ENCODE measurements around the gene CERS5.

Gene CERS5

GRCh38 chr12:50103767-50104321, 63.3 kb downstream of the CERS5 start, which contains the start of gene GPD1:
TSS of gene GPD1 (plus strand) at chr12:50104008. CDS start at chr12:50104051, 43 bp downstream.
- no peak within 1 kb of the TSS for H3K4me3 ChIP-seq (ENCODE audit: low read depth, low read length)
- DNase-seq (ENCODE audit: low read depth), result no peak
- TF ChIP-seq, protein P1, sequence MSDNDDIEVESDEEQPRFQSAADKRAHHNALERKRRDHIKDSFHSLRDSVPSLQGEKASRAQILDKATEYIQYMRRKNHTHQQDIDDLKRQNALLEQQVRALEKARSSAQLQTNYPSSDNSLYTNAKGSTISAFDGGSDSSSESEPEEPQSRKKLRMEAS (IDR thresholded peaks at IDR 0.05; ENCODE audit: low read depth, low read length), result no peak
- TF ChIP-seq, protein P2, sequence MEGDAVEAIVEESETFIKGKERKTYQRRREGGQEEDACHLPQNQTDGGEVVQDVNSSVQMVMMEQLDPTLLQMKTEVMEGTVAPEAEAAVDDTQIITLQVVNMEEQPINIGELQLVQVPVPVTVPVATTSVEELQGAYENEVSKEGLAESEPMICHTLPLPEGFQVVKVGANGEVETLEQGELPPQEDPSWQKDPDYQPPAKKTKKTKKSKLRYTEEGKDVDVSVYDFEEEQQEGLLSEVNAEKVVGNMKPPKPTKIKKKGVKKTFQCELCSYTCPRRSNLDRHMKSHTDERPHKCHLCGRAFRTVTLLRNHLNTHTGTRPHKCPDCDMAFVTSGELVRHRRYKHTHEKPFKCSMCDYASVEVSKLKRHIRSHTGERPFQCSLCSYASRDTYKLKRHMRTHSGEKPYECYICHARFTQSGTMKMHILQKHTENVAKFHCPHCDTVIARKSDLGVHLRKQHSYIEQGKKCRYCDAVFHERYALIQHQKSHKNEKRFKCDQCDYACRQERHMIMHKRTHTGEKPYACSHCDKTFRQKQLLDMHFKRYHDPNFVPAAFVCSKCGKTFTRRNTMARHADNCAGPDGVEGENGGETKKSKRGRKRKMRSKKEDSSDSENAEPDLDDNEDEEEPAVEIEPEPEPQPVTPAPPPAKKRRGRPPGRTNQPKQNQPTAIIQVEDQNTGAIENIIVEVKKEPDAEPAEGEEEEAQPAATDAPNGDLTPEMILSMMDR (IDR thresholded peaks at IDR 0.05; ENCODE audit: low read depth, low read length), result no peak
- TF ChIP-seq POLR2A (IDR thresholded peaks at IDR 0.05; ENCODE audit: extremely low read depth, insufficient read length), result no peak
- no peak for TF ChIP-seq MYC (IDR thresholded peaks at IDR 0.05; ENCODE audit: low read depth, low read length)

- no peak for TF ChIP-seq POLR2A (IDR thresholded peaks at IDR 0.05; ENCODE audit: extremely low read depth, insufficient read length)
- no peak for TF ChIP-seq MYC (IDR thresholded peaks at IDR 0.05; ENCODE audit: low read depth, low read length)
- DNase-seq (ENCODE audit: low read depth), result no peak
- H3K4me3 ChIP-seq (ENCODE audit: low read depth, low read length), result no peak overlapping the region
These were observed 63.8 kb downstream of the CERS5 start for GRCh38 chr12:50103351-50103750.

DNA sequence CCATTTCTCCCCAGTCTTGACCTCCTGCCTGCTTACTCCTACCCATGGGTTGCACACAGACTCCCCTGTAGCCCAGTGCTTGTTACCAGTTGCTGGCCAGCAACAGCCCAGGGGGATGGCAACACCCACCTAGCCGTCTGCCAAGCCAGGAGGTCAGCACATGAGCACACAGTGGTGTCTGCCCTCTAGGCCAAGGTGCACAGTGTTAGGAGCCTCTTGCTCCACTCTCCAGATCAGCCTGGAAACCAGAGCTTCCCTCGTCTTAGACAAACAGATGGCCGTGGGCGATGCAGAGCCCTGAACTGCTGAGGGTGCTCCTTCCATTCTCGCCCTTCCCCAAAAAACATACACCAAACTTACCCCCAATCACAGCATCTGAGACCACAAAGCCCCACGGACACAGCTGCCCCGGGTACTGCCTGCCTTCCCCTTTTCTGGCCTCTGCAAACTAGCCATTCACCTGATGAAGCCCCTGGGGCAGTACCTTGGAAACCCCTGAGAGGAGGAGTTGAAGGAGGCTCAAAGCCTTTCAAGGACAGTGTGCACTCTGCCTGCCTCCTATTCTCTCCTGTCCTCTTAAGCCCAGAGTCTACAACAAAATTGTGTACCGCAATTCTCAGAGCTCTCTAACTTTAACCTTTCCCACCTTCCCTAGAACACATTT, 64.4 kb downstream of the CERS5 start:
- TF ChIP-seq, protein P2 (IDR thresholded peaks at IDR 0.05; ENCODE audit: low read depth, low read length), result no peak
- TF ChIP-seq, protein P1 (IDR thresholded peaks at IDR 0.05; ENCODE audit: low read depth, low read length), result no peak
- no peak for TF ChIP-seq MYC (IDR thresholded peaks at IDR 0.05; ENCODE audit: low read depth, low read length)
- TF ChIP-seq POLR2A (IDR thresholded peaks at IDR 0.05; ENCODE audit: extremely low read depth, insufficient read length), result no peak
- DNase-seq (ENCODE audit: low read depth), result no peak
- H3K4me3 ChIP-seq (ENCODE audit: low read depth, low read length), result no peak overlapping the region

- DNase-seq (ENCODE audit: low read depth), result no peak
- H3K4me3 ChIP-seq (ENCODE audit: low read depth, low read length), result no peak overlapping the region
- TF ChIP-seq POLR2A (IDR thresholded peaks at IDR 0.05; ENCODE audit: extremely low read depth, insufficient read length) (no peak), MYC (IDR thresholded peaks at IDR 0.05; ENCODE audit: low read depth, low read length) (no peak)
- TF ChIP-seq, protein P2 (IDR thresholded peaks at IDR 0.05; ENCODE audit: low read depth, low read length), result no peak
- TF ChIP-seq, protein P1 (IDR thresholded peaks at IDR 0.05; ENCODE audit: low read depth, low read length), result no peak
These were observed 65.0 kb downstream of the CERS5 start for GRCh38 chr12:50102131-50102531.

DNA sequence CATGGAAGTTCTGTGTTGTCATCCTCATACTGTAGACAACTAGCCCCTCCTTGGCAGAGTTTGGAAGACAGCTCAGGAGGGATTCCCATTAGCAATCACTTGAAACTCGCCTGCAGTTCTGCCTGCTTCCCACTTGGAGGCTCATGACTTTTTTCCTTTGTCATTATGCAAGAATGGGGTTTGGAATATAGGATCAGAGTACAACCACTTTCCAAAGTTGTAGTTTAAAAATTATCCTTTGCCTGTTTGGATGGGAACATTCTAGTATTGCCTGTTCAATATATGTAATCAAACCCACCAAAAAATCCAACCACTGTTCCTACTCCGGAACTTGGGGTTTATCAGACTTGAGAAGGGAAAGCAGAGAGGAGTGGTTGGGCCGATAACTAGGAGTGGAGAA, 65.5 kb downstream of the CERS5 start:
- TF ChIP-seq, protein P2 (IDR thresholded peaks at IDR 0.05; ENCODE audit: low read depth, low read length), result peak; percentile 38
- TF ChIP-seq MYC (IDR thresholded peaks at IDR 0.05; ENCODE audit: low read depth, low read length), result no peak
- TF ChIP-seq, protein P1 (IDR thresholded peaks at IDR 0.05; ENCODE audit: low read depth, low read length), result no peak
- peak; percentile 30 for DNase-seq (ENCODE audit: low read depth)
- no peak overlapping the region for H3K4me3 ChIP-seq (ENCODE audit: low read depth, low read length)

DNA sequence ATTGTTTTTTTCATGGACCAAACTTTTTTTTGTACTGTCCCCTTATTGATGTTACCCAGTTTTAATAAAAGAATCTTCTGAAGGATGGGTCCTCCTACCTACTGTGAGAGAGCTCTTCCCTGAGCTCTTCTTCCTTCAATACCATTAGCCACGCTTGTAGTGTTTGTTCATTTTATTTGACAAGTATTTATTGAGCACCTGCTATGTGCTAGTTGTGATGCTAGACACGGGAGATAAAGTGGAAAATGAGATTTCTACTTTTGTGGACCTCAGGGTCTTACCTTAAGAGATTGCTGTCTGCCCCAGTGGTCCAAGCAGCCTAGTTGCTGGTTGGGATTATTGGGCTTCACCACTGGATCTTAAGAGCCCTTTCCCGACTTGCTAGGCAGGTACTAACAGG, 66.6 kb downstream of the CERS5 start:
- no peak for TF ChIP-seq MYC (IDR thresholded peaks at IDR 0.05; ENCODE audit: low read depth, low read length)
- TF ChIP-seq POLR2A (IDR thresholded peaks at IDR 0.05; ENCODE audit: extremely low read depth, insufficient read length), result no peak
- TF ChIP-seq, protein P1 (IDR thresholded peaks at IDR 0.05; ENCODE audit: low read depth, low read length), result no peak
- TF ChIP-seq, protein P2 (IDR thresholded peaks at IDR 0.05; ENCODE audit: low read depth, low read length), result no peak
- DNase-seq (ENCODE audit: low read depth), result no peak
- no peak overlapping the region for H3K4me3 ChIP-seq (ENCODE audit: low read depth, low read length)

Data from NB4 (cell line).